HCT116 (cell line): ENCODE results near the gene MIEF1. TPM values are rescaled to one million over a fixed set of nuclear protein-coding genes. Genes with fewer than 3 reads are reported as not detected.

Source experiments
- CBX3 ChIP-seq: IDR thresholded peaks from 2 replicates; pipeline ENCODE4 v1.6.1; 2012; ENCODE audit warnings: low read depth
- CEBPB ChIP-seq: IDR thresholded peaks from 2 replicates; pipeline ENCODE4 v1.6.1; 2012; ENCODE audit warnings: low read depth
- ELF1 ChIP-seq: IDR thresholded peaks from 2 replicates; pipeline ENCODE4 v1.6.1; 2012; ENCODE audit warnings: low read depth, borderline replicate concordance
- EZH2 ChIP-seq: fragments of 200-600 bp; sonication (generic); IDR thresholded peaks from 2 replicates; pipeline ENCODE4 v1.6.1; 2017; ENCODE audit warnings: antibody characterized with exemption, mixed run types
- EZH2phosphoT487 ChIP-seq: fragments of 200-600 bp; IDR thresholded peaks from 2 replicates; pipeline ENCODE4 v1.6.1; 2018; ENCODE audit warnings: antibody characterized with exemption, borderline replicate concordance
- POLR2AphosphoS5 ChIP-seq: IDR thresholded peaks from 2 replicates; pipeline ENCODE4 v1.6.1; 2011; ENCODE audit warnings: mild to moderate bottlenecking, low read depth, low read length, moderate library complexity
- SRF ChIP-seq: IDR thresholded peaks from 2 replicates; pipeline ENCODE4 v1.6.1; 2012; ENCODE audit warnings: low read depth
- TCF7L2 ChIP-seq: IDR thresholded peaks from 2 replicates; pipeline ENCODE4 v1.7.0; 2011; ENCODE audit warnings: borderline replicate concordance, inconsistent platforms; ENCODE audit not compliant: insufficient read depth, insufficient read length; ENCODE audit errors: extremely low read depth
- YY1 ChIP-seq: IDR thresholded peaks from 2 replicates; pipeline ENCODE4 v1.6.1; 2011; ENCODE audit warnings: low read length, low read depth, moderate library complexity, mild to moderate bottlenecking; ENCODE audit not compliant: insufficient replicate concordance; ENCODE audit errors: extremely low read depth
- total RNA-seq: library from RNA; stranded (reverse); gene quantifications from one replicate; pipeline ENCODE4 v1.2.1, GENCODE V29; 2021; ENCODE audit not compliant: unreplicated experiment
- TF ChIP-seq, protein P1 (sequence below), 3 experiments: fragments of 200-600 bp in 1 of 3; sonication (generic) in 1 of 3; IDR thresholded peaks in 2 of 3; conservative IDR thresholded peaks in 1 of 3; 2 replicates each; pipeline ENCODE4 v1.5.1; 2012 to 2017; ENCODE audit warnings: low read depth in 2 of 3, low read length in 2 of 3, antibody characterized with exemption in 1 of 3, borderline replicate concordance in 1 of 3, control low read depth in 1 of 3, mild to moderate bottlenecking in 1 of 3, mixed read lengths in 1 of 3, mixed run types in 1 of 3, moderate library complexity in 1 of 3; ENCODE audit not compliant: insufficient read depth in 1 of 3
- TF ChIP-seq, protein P2 (sequence below): IDR thresholded peaks from 2 replicates; pipeline ENCODE4 v1.6.1; 2011; ENCODE audit warnings: mild to moderate bottlenecking, low read length, moderate library complexity; ENCODE audit not compliant: insufficient replicate concordance; ENCODE audit errors: extremely low read depth

MIEF1 gene
- total RNA-seq, 1 experiment from 2014 or later: 42.8 TPM

DNA sequence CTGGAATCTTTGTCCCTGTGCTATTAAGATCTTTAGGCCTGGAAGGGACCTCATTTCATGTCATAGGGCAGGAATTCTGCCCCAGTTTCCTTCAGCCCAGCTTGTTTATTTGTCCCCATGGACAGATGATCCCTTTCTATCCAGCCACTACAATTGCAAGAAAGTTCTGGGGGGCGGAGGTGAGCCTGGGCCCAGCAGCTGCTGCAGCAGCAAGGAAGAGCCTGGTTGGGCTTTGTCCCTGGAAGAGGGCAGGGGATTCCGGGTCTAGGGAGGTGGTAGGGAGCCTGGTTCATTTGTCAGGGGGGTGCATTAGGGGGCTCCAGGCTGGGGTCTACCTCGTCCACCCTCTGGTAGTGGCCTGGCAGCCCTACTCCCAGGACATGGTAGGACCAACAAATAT is 52.1 kb downstream of the MIEF1 start (continued):
- TF ChIP-seq, protein P1, sequence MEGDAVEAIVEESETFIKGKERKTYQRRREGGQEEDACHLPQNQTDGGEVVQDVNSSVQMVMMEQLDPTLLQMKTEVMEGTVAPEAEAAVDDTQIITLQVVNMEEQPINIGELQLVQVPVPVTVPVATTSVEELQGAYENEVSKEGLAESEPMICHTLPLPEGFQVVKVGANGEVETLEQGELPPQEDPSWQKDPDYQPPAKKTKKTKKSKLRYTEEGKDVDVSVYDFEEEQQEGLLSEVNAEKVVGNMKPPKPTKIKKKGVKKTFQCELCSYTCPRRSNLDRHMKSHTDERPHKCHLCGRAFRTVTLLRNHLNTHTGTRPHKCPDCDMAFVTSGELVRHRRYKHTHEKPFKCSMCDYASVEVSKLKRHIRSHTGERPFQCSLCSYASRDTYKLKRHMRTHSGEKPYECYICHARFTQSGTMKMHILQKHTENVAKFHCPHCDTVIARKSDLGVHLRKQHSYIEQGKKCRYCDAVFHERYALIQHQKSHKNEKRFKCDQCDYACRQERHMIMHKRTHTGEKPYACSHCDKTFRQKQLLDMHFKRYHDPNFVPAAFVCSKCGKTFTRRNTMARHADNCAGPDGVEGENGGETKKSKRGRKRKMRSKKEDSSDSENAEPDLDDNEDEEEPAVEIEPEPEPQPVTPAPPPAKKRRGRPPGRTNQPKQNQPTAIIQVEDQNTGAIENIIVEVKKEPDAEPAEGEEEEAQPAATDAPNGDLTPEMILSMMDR (IDR thresholded peaks at IDR 0.05 in 2 of 3, conservative IDR thresholded peaks at IDR 0.05 in 1 of 3; ENCODE audit: borderline replicate concordance in 1 of 3, insufficient read depth in 1 of 3, low read depth in 2 of 3, low read length in 2 of 3): no peak
- TF ChIP-seq ELF1: no peak
- no peak for TF ChIP-seq TCF7L2
- no peak for TF ChIP-seq SRF
- no peak for TF ChIP-seq EZH2
- TF ChIP-seq CBX3: no peak
- TF ChIP-seq CEBPB: no peak
- no peak for TF ChIP-seq YY1
- TF ChIP-seq, protein P2, sequence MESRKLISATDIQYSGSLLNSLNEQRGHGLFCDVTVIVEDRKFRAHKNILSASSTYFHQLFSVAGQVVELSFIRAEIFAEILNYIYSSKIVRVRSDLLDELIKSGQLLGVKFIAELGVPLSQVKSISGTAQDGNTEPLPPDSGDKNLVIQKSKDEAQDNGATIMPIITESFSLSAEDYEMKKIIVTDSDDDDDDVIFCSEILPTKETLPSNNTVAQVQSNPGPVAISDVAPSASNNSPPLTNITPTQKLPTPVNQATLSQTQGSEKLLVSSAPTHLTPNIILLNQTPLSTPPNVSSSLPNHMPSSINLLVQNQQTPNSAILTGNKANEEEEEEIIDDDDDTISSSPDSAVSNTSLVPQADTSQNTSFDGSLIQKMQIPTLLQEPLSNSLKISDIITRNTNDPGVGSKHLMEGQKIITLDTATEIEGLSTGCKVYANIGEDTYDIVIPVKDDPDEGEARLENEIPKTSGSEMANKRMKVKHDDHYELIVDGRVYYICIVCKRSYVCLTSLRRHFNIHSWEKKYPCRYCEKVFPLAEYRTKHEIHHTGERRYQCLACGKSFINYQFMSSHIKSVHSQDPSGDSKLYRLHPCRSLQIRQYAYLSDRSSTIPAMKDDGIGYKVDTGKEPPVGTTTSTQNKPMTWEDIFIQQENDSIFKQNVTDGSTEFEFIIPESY: no peak
- TF ChIP-seq POLR2AphosphoS5: no peak
- no peak for TF ChIP-seq EZH2phosphoT487
